Measurements from ENCODE around the gene FAM83G.

Gene FAM83G

GRCh38 chr17:19005137-19005773 is 691 bp upstream of the FAM83G start:
- no peak for DNase-seq

- DNase-seq, result no peak
These were observed 782 bp downstream of the FAM83G start for GRCh38 chr17:19003543-19004420.

- DNase-seq, result no peak
These were observed 1.6 kb downstream of the FAM83G start for GRCh38 chr17:19002805-19003542.

GRCh38 chr17:19001907-19002590 is 2.5 kb downstream of the FAM83G start:
- no peak for DNase-seq

- DNase-seq, result no peak
These were observed 3.8 kb downstream of the FAM83G start for GRCh38 chr17:19000531-19001325.

GRCh38 chr17:18999911-19000310 is 4.7 kb downstream of the FAM83G start:
- DNase-seq, result no peak

GRCh38 chr17:18999394-18999793 is 5.2 kb downstream of the FAM83G start:
- no peak for DNase-seq

GRCh38 chr17:18997650-18998196 is 6.8 kb downstream of the FAM83G start:
- DNase-seq, result no peak

- DNase-seq, result no peak
These were observed 8.1 kb downstream of the FAM83G start for GRCh38 chr17:18996458-18996857.

- DNase-seq, result no peak
These were observed 9.3 kb downstream of the FAM83G start for GRCh38 chr17:18995220-18995619.

- no peak for DNase-seq
These were observed 9.9 kb downstream of the FAM83G start for GRCh38 chr17:18994631-18995030.

- no peak for DNase-seq
These were observed 10.5 kb downstream of the FAM83G start for GRCh38 chr17:18993905-18994526.

GRCh38 chr17:18992454-18993130 is 12.0 kb downstream of the FAM83G start:
- DNase-seq, result no peak

- no peak for DNase-seq
These were observed 12.8 kb downstream of the FAM83G start for GRCh38 chr17:18991531-18992315.

GRCh38 chr17:18990331-18990730 is 14.2 kb downstream of the FAM83G start:
- DNase-seq, result no peak

- DNase-seq, result no peak
These were observed 15.9 kb downstream of the FAM83G start for GRCh38 chr17:18988546-18989173.

- no peak for DNase-seq
These were observed 16.6 kb downstream of the FAM83G start for GRCh38 chr17:18987862-18988545.

- no peak for DNase-seq
These were observed 17.3 kb downstream of the FAM83G start for GRCh38 chr17:18987230-18987610.

Measured in NCI-H1092 treated with DMSO at 0.1 percent for 48 hours (cell line).